Retina (tissue), 1 donor: ENCODE results near the gene LGALSL.

ENCODE experiments used
- DNase-seq: peaks from one replicate; pipeline ENCODE4 v3.0.0-alpha.2; 2016

LGALSL gene

GRCh38 chr2:64472881-64473280 is 18.9 kb downstream of the LGALSL start:
- no peak for DNase-seq

GRCh38 chr2:64474121-64474571 is 20.2 kb downstream of the LGALSL start:
- DNase-seq: no peak

GRCh38 chr2:64474636-64475035 is 20.7 kb downstream of the LGALSL start:
- DNase-seq: no peak

- no peak for DNase-seq
These were observed 23.1 kb downstream of the LGALSL start for GRCh38 chr2:64477037-64477436.

- no peak for DNase-seq
These were observed 24.0 kb downstream of the LGALSL start for GRCh38 chr2:64477979-64478378.

GRCh38 chr2:64478502-64479230 is 24.7 kb downstream of the LGALSL start:
- DNase-seq: no peak

- DNase-seq: no peak
These were observed 25.5 kb downstream of the LGALSL start for GRCh38 chr2:64479259-64480117.

GRCh38 chr2:64481665-64482064 is 27.7 kb downstream of the LGALSL start:
- DNase-seq: no peak

GRCh38 chr2:64482243-64482642 is 28.3 kb downstream of the LGALSL start:
- no peak for DNase-seq

GRCh38 chr2:64482765-64483504 is 29.0 kb downstream of the LGALSL start:
- no peak for DNase-seq

GRCh38 chr2:64485331-64485730 is 31.4 kb downstream of the LGALSL start:
- DNase-seq: no peak

GRCh38 chr2:64485961-64486360 is 32.0 kb downstream of the LGALSL start:
- DNase-seq: peak; percentile 34

- peak; percentile 24 for DNase-seq
These were observed 33.5 kb downstream of the LGALSL start for GRCh38 chr2:64487256-64488049.

GRCh38 chr2:64488050-64488974 is 34.4 kb downstream of the LGALSL start:
- peak; percentile 76 for DNase-seq

GRCh38 chr2:64489081-64489751 is 35.3 kb downstream of the LGALSL start:
- DNase-seq: no peak

GRCh38 chr2:64491426-64491825 is 37.5 kb downstream of the LGALSL start:
- no peak for DNase-seq

GRCh38 chr2:64492272-64492671 is 38.3 kb downstream of the LGALSL start:
- no peak for DNase-seq

- DNase-seq: no peak
These were observed 38.9 kb downstream of the LGALSL start for GRCh38 chr2:64492821-64493220.

GRCh38 chr2:64493788-64494187 is 39.8 kb downstream of the LGALSL start:
- no peak for DNase-seq

GRCh38 chr2:64498438-64498837 is 44.5 kb downstream of the LGALSL start:
- no peak for DNase-seq

- DNase-seq: no peak
These were observed 46.6 kb downstream of the LGALSL start for GRCh38 chr2:64500549-64500948.
